ENCODE data around the gene KRTCAP2. TPM values are rescaled to one million over a fixed set of nuclear protein-coding genes. Genes with fewer than 3 reads are reported as not detected.

Gene KRTCAP2
- total RNA-seq, 4 donors from 2014 or later, result 80.8 to 144 (median 92.3) TPM

- no peaks in the 10 kb centered on the region for H3K27me3 ChIP-seq
- no peaks in the 10 kb centered on the region for H3K9me3 ChIP-seq
- TF ChIP-seq POLR2AphosphoS5 (IDR thresholded peaks at IDR 0.05) (no peak), POLR2A (IDR thresholded peaks at IDR 0.05) (no peak), EP300 (IDR thresholded peaks at IDR 0.05) (no peak), CTCF (IDR thresholded peaks at IDR 0.05) (no peak)
- 83 to 100% methylated on average over 1 of the region's 7 CpGs for WGBS, 2 donors (ENCODE audit: low coverage in 1 of 2)
- H3K36me3 ChIP-seq, result peaks cover 0 to 59% of the 10 kb centered on the region in 2 donors
- peaks cover 0 to 23% (median 9%) of the 10 kb centered on the region in 3 donors for H3K4me1 ChIP-seq
- H3K4me3 ChIP-seq, result no peak overlapping the region
- H3K27ac ChIP-seq, result no peak overlapping the region
- no peak for ATAC-seq
Measured at GRCh38 chr1:155202198-155202597, 29.1 kb upstream of the KRTCAP2 start.

GRCh38 chr1:155200920-155201319 is 27.8 kb upstream of the KRTCAP2 start:
- no peak overlapping the region for H3K27ac ChIP-seq
- 69 to 86% methylated on average over 4 to 5 of the region's 5 CpGs for WGBS, 2 donors (ENCODE audit: low coverage in 1 of 2)
- ATAC-seq, result no peak
- no peak overlapping the region for H3K4me3 ChIP-seq
- H3K4me1 ChIP-seq, result peaks cover 0 to 23% (median 2%) of the 10 kb centered on the region in 3 donors
- H3K9me3 ChIP-seq, result no peaks in the 10 kb centered on the region
- TF ChIP-seq POLR2AphosphoS5 (IDR thresholded peaks at IDR 0.05) (no peak), EP300 (IDR thresholded peaks at IDR 0.05) (no peak), CTCF (IDR thresholded peaks at IDR 0.05) (no peak), POLR2A (IDR thresholded peaks at IDR 0.05) (no peak)
- peaks cover 0 to 66% of the 10 kb centered on the region in 2 donors for H3K36me3 ChIP-seq
- no peaks in the 10 kb centered on the region for H3K27me3 ChIP-seq

- TF ChIP-seq CTCF (IDR thresholded peaks at IDR 0.05), result no peak
- no peak for TF ChIP-seq POLR2AphosphoS5 (IDR thresholded peaks at IDR 0.05)
- TF ChIP-seq EP300 (IDR thresholded peaks at IDR 0.05), result no peak
- no peak for TF ChIP-seq POLR2A (IDR thresholded peaks at IDR 0.05)
- WGBS, 2 donors (ENCODE audit: low coverage in 1 of 2), result 79 to 92% methylated on average over 2 to 4 of the region's 4 CpGs
Measured at GRCh38 chr1:155199792-155200191, 26.7 kb upstream of the KRTCAP2 start.

GRCh38 chr1:155198547-155198906 is 25.4 kb upstream of the KRTCAP2 start:
- Histone ChIP-seq H3K4me3 (no peak overlapping the region), H3K27ac (no peak overlapping the region), H3K36me3 (peaks cover 0 to 60% of the 10 kb centered on the region in 2 donors), H3K4me1 (peaks cover 0 to 37% (median 8%) of the 10 kb centered on the region in 3 donors), H3K9me3 (no peaks in the 10 kb centered on the region), H3K27me3 (no peaks in the 10 kb centered on the region)
- 40 to 79% methylated on average over 1 to 2 of the region's 3 CpGs for WGBS, 2 donors (ENCODE audit: low coverage in 1 of 2)
- ATAC-seq, result no peak
- TF ChIP-seq EP300 (IDR thresholded peaks at IDR 0.05), result no peak
- no peak for TF ChIP-seq POLR2A (IDR thresholded peaks at IDR 0.05)
- TF ChIP-seq POLR2AphosphoS5 (IDR thresholded peaks at IDR 0.05), result no peak
- no peak for TF ChIP-seq CTCF (IDR thresholded peaks at IDR 0.05)

More at GRCh38 chr1:155199792-155200191, 26.7 kb upstream of the KRTCAP2 start:
- Histone ChIP-seq H3K4me1 (peaks cover 0 to 24% (median 3%) of the 10 kb centered on the region in 3 donors), H3K27ac (no peak overlapping the region), H3K27me3 (no peaks in the 10 kb centered on the region), H3K36me3 (peaks cover 0 to 63% of the 10 kb centered on the region in 2 donors), H3K4me3 (no peak overlapping the region), H3K9me3 (no peaks in the 10 kb centered on the region)
- no peak for ATAC-seq

GRCh38 chr1:155197901-155198546 is 24.9 kb upstream of the KRTCAP2 start:
- Histone ChIP-seq H3K4me1 (peaks cover 0 to 42% (median 12%) of the 10 kb centered on the region in 3 donors), H3K4me3 (no peak overlapping the region), H3K27me3 (no peaks in the 10 kb centered on the region), H3K36me3 (peaks cover 0 to 60% of the 10 kb centered on the region in 2 donors), H3K27ac (peak overlapping the region in 1 of 4 donors; percentile 51), H3K9me3 (no peaks in the 10 kb centered on the region)
- ATAC-seq, result no peak
- no peak for TF ChIP-seq POLR2AphosphoS5 (IDR thresholded peaks at IDR 0.05)
- TF ChIP-seq EP300 (IDR thresholded peaks at IDR 0.05), result no peak
- TF ChIP-seq CTCF (IDR thresholded peaks at IDR 0.05), result no peak
- no peak for TF ChIP-seq POLR2A (IDR thresholded peaks at IDR 0.05)
- WGBS, 2 donors (ENCODE audit: low coverage in 1 of 2), result 79 to 93% methylated on average over 2 of the region's 15 CpGs
